ENCODE data around the gene DHRS1.

DNA sequence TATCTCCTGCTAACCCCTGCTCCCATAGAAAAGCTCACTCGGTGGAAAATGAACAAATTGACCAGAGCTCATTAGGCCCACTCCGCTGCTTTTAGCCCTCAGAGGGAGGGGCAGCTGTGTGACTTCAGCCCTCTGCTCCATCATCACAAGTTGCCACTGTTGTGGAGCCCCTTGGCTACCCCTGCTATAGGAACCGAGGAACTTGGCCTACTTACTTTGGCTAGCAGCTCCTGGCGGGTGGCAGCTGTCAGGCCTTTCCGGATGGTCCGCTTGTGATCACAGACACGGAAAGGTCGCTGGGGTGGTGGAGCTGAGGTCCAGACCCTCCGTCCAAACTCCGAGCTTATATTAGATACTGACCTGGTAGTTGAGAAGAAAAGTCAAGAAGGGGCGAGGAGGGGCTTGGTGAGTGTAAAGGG lies 7.6 kb upstream of the DHRS1 start:
- TF ChIP-seq MAFK (IDR thresholded peaks at IDR 0.05; ENCODE audit: partially characterized antibody) (no peak), HDAC2 (IDR thresholded peaks at IDR 0.05) (no peak)
- TF ChIP-seq, protein P1, sequence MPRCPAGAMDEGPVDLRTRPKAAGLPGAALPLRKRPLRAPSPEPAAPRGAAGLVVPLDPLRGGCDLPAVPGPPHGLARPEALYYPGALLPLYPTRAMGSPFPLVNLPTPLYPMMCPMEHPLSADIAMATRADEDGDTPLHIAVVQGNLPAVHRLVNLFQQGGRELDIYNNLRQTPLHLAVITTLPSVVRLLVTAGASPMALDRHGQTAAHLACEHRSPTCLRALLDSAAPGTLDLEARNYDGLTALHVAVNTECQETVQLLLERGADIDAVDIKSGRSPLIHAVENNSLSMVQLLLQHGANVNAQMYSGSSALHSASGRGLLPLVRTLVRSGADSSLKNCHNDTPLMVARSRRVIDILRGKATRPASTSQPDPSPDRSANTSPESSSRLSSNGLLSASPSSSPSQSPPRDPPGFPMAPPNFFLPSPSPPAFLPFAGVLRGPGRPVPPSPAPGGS (IDR thresholded peaks at IDR 0.05) = no peak

Data from A549 (cell line).